WTC11 (cell line): ENCODE data around the gene ZBP1. TPM values are rescaled to one million over a fixed set of nuclear protein-coding genes. Genes with fewer than 3 reads are reported as not detected.

Experiments used
- ATAC-seq: fragments of 200-7000 bp; cut with Tn5 transposase; 2 replicates; pipeline ENCODE4 v1.10.0; 2021; ENCODE audit warnings: mild to moderate bottlenecking, moderate library complexity
- CTCF ChIA-PET: fragments of 300-600 bp; sonication (Branson Sonifier 250); formaldehyde crosslinking; loops from one replicate; lab custom pipeline; 2021; ENCODE audit warnings: antibody characterized with exemption; lab: Charles Lee
- POLR2A ChIA-PET: fragments of 350-600 bp; sonication (Branson Sonifier 250); formaldehyde crosslinking; loops from one replicate; lab custom pipeline; 2021; ENCODE audit warnings: antibody characterized with exemption; lab: Charles Lee
- DNase-seq: peaks from one replicate; pipeline ENCODE4 v3.0.0; 2021; ENCODE audit warnings: low spot score
- H3K27ac Mint-ChIP-seq: 2 replicates; pipeline ENCODE4 v1.8.0; 2021; ENCODE audit warnings: mixed read lengths
- H3K27me3 Mint-ChIP-seq: 2 replicates; pipeline ENCODE4 v1.8.0; 2021; ENCODE audit warnings: low read depth, mild to moderate bottlenecking, moderate library complexity, mixed read lengths
- H3K36me3 Mint-ChIP-seq: 2 replicates; pipeline ENCODE4 v1.8.0; 2021; ENCODE audit warnings: mixed read lengths
- H3K4me1 Mint-ChIP-seq: 2 replicates; pipeline ENCODE4 v1.8.0; 2022; ENCODE audit warnings: mixed read lengths
- H3K4me3 Mint-ChIP-seq: 2 replicates; pipeline ENCODE4 v1.8.0; 2021; ENCODE audit warnings: mild to moderate bottlenecking, moderate library complexity, mixed read lengths
- H3K9me3 Mint-ChIP-seq: 2 replicates; pipeline ENCODE4 v1.8.0; 2021; ENCODE audit warnings: mixed read lengths
- ATF3 ChIP-seq: sonication (generic); formaldehyde crosslinking; conservative IDR thresholded peaks from 2 replicates; pipeline ENCODE4 v1.8.1; 2022; ENCODE audit warnings: mild to moderate bottlenecking, missing genetic modification reagents
- CTCF ChIP-seq: fragments of 200-600 bp; IDR thresholded peaks from 2 replicates; pipeline ENCODE4 v1.8.0; 2022; ENCODE audit warnings: antibody characterized with exemption
- E2F5 ChIP-seq: sonication (generic); formaldehyde crosslinking; IDR thresholded peaks from 2 replicates; pipeline ENCODE4 v1.8.1; 2022; ENCODE audit warnings: mild to moderate bottlenecking, moderate library complexity, missing genetic modification reagents
- ERG ChIP-seq: fragments of 250-450 bp; sonication (Bioruptor Pico); IDR thresholded peaks from 2 replicates; pipeline ENCODE4 v1.8.0; 2021; ENCODE audit warnings: mild to moderate bottlenecking
- PRDM15 ChIP-seq: sonication (generic); formaldehyde crosslinking; IDR thresholded peaks from 2 replicates; pipeline ENCODE4 v1.8.0; 2022; ENCODE audit warnings: missing genetic modification reagents
- RELA ChIP-seq: sonication (generic); formaldehyde crosslinking; IDR thresholded peaks from 2 replicates; pipeline ENCODE4 v1.8.1; 2022; ENCODE audit warnings: missing genetic modification reagents, mild to moderate bottlenecking, borderline replicate concordance
- SMAD3 ChIP-seq: sonication (generic); formaldehyde crosslinking; IDR thresholded peaks from 2 replicates; pipeline ENCODE4 v1.8.0; 2022; ENCODE audit warnings: missing genetic modification reagents, mild to moderate bottlenecking, borderline replicate concordance
- SP1 ChIP-seq: sonication (generic); formaldehyde crosslinking; conservative IDR thresholded peaks from 2 replicates; pipeline ENCODE4 v1.8.1; 2022; ENCODE audit warnings: missing genetic modification reagents
- TEAD4 ChIP-seq: sonication (generic); formaldehyde crosslinking; IDR thresholded peaks from 2 replicates; pipeline ENCODE4 v1.8.0; 2022; ENCODE audit warnings: mild to moderate bottlenecking, missing genetic modification reagents
- ZMAT4 ChIP-seq: fragments of 250-450 bp; sonication (Bioruptor Pico); IDR thresholded peaks from 2 replicates; pipeline ENCODE4 v1.9.0; 2021; ENCODE audit warnings: mild to moderate bottlenecking
- ZNF121 ChIP-seq: sonication (generic); formaldehyde crosslinking; IDR thresholded peaks from 2 replicates; pipeline ENCODE4 v1.8.0; 2023; ENCODE audit warnings: missing genetic modification reagents
- total RNA-seq: library from RNA; stranded (reverse); gene quantifications from 3 replicates; pipeline ENCODE4 v1.2.3, GENCODE V29; 2021
- TF ChIP-seq, protein P1 (sequence below): sonication (generic); formaldehyde crosslinking; IDR thresholded peaks from 2 replicates; pipeline ENCODE4 v1.8.1; 2023; ENCODE audit warnings: mild to moderate bottlenecking, missing genetic modification reagents, moderate library complexity

Gene ZBP1
- total RNA-seq, 1 experiment from 2014 or later, result not detected

GRCh38 chr20:57556980-57557274 lies 63.3 kb downstream of the ZBP1 start:
- CTCF ChIA-PET, result no interaction called here

More at GRCh38 chr20:57556980-57557274, 63.3 kb downstream of the ZBP1 start:
- Mint-ChIP-seq H3K27ac (no peak overlapping the region), H3K4me1 (peaks cover 9% of the 10 kb centered on the region), H3K27me3 (no peaks in the 10 kb centered on the region; the same call in 1 of the 2 replicates), H3K4me3 (no peak overlapping the region), H3K36me3 (no peaks in the 10 kb centered on the region)
- TF ChIP-seq PRDM15 (CRISPR knock-in tag) (no peak), ZMAT4 (CRISPR knock-in tag) (no peak), SMAD3 (CRISPR knock-in tag) (no peak), ZNF121 (no peak), ATF3 (CRISPR knock-in tag) (no peak), E2F5 (no peak), CTCF (no peak), RELA (CRISPR knock-in tag) (no peak), TEAD4 (CRISPR knock-in tag) (no peak), ERG (CRISPR knock-in tag) (no peak), SP1 (no peak)
- TF ChIP-seq, protein P1, sequence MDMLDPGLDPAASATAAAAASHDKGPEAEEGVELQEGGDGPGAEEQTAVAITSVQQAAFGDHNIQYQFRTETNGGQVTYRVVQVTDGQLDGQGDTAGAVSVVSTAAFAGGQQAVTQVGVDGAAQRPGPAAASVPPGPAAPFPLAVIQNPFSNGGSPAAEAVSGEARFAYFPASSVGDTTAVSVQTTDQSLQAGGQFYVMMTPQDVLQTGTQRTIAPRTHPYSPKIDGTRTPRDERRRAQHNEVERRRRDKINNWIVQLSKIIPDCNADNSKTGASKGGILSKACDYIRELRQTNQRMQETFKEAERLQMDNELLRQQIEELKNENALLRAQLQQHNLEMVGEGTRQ, result no peak
- TF ChIP-seq, all 79 proteins: peak for 0
- DNase-seq (no peak), ATAC-seq (no peak)
- POLR2A ChIA-PET, result no interaction called here
- no peaks in the 10 kb centered on the region for H3K9me3 Mint-ChIP-seq
